HG03469 (cell line): ENCODE results near the gene ADGRA3.

ENCODE experiments used
- ATAC-seq: cut with Tn5 transposase; IDR thresholded peaks from one replicate; pipeline ENCODE4 v1.9.1; 2021; ENCODE audit warnings: mild to moderate bottlenecking, moderate library complexity, moderate number of reproducible peaks; ENCODE audit not compliant: unreplicated experiment

ADGRA3 gene

DNA sequence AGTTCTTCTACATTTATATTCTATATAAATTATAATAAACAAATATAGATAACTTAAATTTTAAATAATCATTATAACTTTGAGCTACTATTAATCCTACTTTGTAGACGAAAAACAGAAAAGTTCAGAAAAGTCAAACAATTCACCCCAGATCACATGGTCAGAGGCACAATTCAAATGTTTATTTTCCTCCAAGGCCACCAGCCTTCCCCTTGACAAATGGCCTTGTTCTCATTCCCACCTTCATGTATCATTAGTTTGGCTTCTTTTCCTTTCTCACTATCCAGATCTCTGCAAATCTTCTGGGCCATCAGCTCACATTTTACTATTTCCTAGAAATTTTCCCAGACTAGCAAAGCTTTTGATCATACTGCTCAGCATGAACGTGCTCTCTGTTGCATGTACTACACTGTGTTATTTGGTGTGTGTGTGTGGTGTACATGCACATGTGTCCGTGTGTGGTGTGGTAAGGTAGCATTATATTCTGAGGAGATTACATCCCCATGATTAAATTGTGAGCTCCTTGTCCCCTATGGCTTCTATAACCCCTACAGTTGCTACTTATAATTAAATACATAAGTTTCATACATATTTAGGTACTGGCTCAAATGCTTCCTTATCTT is 61.5 kb downstream of the ADGRA3 start:
- ATAC-seq, result no peak

DNA sequence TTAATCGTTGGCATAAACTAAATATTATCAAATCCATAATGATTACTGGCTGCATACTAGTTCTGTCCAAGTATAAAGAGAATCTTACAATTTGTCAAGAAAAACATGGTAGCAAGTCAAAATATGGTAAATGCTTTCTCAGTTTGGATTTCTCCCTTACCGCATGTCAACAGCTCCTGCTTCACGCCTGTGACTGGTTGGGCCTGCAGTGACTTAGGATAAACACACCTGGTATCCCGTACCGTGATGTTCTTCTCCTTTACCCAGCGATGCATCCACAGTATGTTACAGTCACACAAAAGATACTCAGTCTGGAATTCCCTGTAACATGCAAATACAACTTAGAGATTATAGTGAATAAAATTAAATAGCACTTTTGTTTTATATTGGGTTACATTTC is 71.1 kb downstream of the ADGRA3 start:
- no peak for ATAC-seq

DNA sequence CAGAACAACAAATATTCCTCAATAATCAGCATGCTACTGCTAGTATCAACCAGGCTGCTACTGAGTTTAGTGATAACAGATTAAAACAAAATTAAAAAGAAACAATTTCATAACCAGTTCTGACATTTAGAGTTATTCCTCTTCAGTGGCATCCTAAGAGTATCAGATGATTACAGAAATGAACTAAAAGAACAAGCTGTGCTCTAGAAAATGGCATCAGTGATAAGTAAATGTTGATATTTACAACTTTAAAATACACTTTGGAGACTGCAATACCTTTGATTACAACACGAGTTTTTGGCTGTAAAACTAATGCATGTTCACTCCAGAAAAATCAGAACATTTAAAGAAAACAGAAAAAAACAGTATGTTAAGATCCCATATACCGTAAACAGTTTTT is 72.9 kb downstream of the ADGRA3 start:
- ATAC-seq, result no peak

DNA sequence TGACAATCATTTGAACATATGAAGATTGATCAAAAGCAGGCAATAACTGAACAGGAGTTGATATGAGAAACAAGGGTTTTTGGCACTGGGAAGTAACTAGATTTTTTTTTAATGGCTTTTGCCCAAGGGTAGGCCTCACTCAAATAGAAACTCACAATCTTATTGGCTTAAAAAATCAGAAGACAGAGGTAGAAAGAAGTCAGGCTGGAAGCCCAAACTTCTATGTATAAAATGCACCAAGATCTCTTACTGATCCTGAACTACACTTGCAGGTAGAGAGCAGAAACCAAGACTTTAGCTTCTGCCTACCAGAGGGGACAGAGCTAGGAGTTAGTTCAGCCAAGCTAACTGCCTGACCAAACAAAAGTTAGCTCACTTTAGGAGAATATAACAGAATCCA is 74.9 kb downstream of the ADGRA3 start:
- ATAC-seq, result no peak

DNA sequence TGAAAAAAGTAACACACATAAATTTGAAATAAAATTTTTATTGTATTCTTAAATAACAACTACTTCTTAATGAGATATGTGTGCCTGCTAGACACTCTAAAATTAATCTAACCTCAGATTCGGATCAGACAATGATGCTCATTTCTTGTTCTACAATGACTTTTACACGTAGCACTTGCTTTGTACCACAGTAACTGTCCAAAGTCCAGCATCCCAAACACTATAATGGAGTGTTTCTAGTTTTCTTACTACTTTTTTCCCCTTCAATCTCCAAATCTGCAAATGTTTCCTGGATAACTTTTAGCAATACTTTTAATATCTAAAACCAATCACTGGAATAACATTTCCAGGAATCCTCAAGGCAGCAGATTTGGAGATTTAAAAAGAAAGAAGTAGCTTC is 75.9 kb downstream of the ADGRA3 start:
- no peak for ATAC-seq

DNA sequence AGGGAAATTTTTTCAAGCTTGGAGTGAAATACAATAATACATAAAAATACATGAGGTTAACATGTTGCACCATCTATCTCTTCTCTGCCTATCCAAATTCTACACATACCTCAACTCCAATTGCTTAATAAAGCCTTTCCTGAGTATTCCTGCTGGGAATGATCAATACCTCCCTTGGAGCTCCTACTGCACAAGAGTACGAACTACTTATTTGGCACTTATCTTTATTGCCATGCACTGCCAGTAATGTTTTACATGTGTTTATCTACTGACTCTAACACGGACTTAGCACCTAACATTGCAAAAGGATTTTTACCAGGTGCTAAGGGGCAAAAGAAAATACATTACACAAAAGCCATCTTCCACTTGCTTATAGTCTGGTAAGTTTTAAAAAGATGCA is 80.2 kb downstream of the ADGRA3 start:
- ATAC-seq, result no peak

DNA sequence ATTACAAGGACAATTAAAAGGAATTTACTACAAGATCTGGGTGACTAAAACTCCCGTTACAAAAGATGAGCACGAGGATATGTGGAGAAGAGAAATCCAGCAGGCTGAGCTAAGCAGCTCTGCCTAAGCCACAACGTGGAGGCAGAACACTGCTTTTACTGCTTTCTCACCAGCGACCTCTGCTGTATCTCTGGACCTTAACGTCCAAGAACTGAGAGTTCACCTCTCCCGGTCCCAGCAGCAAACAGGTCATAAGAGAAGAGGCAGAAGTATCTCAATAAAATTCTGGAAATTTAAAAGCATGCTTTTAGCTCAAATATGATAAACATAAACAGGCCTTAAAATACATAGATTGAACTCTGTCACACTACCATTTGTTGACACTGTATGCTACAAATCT is 81.0 kb downstream of the ADGRA3 start:
- ATAC-seq, result no peak

- no peak for ATAC-seq
Observed at GRCh38 chr4:22430626-22431025, 85.2 kb downstream of the ADGRA3 start.

GRCh38 chr4:22428441-22428840 is 87.4 kb downstream of the ADGRA3 start:
- no peak for ATAC-seq

DNA sequence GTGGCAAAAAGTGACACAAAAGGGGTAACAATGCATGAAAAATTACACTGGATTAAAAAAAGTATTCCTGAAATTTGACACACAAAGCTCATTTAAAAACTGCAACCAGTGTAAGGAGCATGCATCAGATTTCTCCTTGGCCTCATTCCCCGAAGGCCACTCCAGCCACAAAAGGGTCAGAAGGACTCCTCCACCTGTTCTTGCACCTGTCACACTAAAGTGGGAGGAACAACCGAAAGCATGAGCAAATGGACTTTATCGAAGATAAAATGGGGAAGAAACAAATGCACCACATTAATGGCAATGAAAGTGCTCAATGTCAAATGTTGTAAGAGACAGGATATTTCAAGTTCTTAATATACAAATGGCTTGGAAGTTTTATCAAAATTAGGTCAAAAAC is 88.2 kb downstream of the ADGRA3 start:
- no peak for ATAC-seq

DNA sequence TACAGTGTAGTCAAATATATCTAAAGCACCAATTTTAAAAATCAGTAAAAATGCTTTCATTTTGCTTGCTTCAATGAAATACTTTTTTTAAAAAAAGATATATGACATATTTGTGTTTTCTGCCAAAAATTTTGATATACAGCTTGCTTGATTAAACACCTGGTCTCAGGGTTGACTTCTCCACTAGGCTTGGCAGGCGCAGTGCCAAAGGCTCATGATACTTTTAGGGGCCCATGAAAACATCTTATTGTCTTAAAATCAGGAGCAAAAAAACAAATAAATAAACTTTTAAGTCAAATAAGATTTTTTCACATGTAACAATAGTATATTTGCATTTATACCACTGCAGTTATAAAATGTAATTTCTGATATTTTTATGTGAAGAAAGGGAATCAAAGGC is 95.6 kb downstream of the ADGRA3 start:
- ATAC-seq, result no peak

DNA sequence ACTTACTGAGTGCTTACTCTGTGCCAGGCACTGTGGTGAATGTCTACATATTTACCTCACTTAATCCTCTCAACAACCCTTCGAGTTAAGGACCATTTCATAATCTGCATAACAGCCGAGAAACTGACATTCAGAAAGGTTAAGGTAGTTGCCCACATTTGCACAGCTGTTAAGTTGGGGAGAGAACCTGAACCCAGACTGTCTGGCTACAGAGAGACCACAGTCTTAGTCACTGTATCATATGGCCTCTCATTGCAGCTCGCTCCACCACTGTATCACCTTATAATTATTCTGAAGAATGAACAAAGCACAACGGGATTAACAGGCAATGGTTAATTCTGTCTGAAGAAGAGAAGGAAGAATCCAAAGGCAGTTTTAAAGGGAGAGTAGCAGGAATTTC is 98.5 kb downstream of the ADGRA3 start:
- ATAC-seq, result no peak

DNA sequence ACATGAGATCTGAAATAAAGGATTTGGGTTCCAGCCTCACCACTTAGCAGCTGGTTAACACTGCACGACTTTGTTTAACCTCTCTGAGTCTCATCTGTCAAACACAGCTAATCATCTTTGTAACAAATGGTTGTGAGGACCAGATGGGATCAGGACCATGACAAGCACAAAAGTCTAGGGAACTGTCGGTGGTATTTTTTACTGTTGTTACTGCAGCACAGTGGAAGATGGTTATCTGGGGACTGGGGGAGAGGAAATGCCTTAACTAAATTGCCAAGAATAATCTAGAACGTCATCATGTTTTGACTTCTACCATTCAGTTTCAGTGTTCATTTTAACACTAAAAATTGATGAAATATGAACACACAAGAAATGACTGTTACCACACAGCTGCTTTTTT is 99.5 kb downstream of the ADGRA3 start:
- no peak for ATAC-seq

DNA sequence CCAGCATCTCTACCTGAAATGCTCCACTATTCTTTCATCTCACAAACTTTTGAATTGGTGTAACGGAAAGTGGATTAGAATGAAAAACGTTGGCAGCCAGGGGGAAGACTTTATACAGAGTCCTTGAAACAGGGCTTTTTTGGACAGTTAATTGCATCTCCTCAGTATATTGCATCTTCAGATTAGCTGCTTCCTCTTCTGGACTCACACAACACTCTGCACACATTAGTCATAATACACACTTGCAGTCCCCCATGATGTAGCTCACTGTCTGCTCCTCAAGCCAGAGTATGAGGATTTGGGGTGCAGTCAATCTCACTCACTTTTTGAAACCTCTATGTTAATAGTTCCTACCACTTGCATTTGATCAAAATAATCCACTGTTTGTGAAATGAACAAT is 101.0 kb downstream of the ADGRA3 start:
- no peak for ATAC-seq

- ATAC-seq, result no peak
Observed at GRCh38 chr4:22413471-22413870, 102.4 kb downstream of the ADGRA3 start.

GRCh38 chr4:22412013-22412412 is 103.9 kb downstream of the ADGRA3 start:
- no peak for ATAC-seq

DNA sequence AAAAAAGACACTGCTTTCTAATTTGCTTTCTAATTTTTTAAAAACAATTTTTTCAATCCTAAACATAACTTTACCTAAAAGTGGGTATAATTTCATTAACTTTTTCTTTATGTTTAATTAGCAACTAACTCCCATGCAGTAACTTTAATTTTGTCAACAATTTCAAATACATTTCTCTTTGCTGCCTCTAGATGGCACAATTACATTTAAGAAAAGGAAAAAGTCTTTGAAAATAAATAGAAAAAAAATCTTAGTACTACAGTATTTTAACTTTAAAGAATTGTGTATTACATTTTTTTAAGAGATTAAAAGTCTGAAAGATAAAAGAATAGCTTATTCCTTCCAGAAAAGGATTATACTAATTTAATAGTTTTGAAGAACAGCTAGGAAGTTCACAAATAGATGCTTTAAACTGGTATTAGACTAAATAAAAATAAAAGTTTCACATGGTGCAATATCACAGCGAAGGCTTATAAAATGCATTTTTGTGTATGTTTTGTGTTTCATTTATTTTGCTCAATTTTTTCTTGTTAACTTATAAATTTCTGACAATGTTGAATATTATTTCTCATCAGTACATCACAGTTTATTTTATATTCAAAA is 105.1 kb downstream of the ADGRA3 start:
- ATAC-seq, result no peak

DNA sequence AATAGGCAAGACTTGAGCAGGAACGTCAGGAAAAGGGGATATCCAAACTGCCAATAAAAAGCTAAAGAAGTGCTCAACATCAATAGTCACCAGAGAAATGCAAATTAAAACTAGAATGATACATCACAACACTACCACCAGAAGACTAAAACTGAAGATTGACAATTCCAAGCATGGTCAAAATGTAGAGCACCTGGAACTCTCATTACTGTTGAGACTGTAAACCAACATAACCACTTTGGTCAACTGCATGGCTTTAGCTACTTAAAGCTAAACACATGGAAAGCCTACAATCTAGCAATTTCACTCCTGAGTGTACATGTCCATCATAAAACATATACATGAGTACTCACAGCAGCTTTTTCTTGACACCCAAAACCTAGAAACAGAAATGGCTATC is 107.4 kb downstream of the ADGRA3 start:
- no peak for ATAC-seq

GRCh38 chr4:22407361-22407760 is 108.5 kb downstream of the ADGRA3 start:
- no peak for ATAC-seq

DNA sequence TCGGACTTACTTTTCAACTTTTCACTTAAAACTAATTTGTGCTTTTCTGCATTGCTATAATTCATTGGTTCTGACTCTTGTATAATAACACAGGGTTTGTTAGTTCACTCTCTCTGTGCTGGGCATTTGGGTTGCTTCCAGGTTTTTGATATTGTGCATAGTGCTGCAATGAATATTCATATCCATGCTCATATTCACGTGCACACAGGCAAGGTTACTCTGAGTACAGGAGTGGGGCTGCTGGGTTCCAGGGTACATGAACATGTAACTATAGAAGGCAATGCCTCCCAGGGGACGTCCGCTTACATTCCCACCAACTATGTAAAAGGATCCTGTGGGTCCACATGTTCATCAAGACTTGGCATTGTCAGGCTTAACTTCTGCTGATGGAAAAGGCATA is 117.2 kb downstream of the ADGRA3 start:
- no peak for ATAC-seq

GRCh38 chr4:22391551-22391950 is 124.3 kb downstream of the ADGRA3 start:
- no peak for ATAC-seq

DNA sequence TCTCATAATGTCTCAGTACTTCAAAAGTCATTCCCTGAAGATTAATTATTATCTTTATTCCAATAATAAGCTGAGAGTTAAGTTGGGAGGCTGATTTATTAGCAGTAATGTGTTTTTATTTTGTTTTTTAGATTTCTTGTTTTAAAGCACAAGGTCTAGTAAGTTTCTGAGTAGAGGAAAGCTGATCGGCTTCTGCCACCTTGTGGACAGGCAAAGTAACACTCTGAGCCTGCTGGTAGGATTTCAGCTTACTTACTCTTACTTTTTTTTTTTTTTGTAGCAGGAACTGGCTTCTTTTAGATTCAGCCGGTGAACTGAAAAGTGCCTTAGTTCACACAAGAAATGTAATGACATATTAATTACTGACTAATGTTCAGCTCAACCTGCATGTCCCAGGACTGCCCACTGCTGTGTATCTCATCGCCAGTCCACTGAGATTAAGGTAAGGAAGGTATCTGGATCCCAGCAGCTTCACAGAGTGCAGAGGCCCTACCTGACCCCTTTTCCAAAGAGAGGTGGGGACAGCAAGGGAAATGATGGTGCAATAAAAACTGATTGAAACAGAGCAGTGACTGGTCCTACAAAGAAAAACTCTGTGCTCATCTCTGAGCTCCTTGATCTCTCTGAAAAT is 126.5 kb downstream of the ADGRA3 start:
- peak; percentile 74 for ATAC-seq

DNA sequence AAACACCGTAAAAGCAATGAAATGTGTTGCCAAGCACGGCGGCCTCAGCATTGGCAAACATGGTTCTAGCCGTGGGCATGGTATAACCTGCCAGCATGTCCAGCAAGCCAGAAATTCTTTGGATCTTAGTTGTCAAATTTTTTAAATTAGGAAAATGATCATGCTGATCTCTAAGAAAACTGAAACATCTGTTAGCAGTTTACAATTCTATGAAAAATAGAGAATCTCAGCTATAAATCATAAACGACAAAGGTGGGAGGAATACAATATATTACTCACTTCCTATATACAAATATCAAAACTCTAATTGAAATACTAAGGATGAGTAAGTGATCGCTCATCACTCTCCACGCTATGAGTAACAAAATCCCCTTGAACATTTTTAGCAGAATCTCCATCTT is 130.3 kb downstream of the ADGRA3 start:
- ATAC-seq, result no peak
